HS-5 (cell line): ENCODE data around the gene ZNF679.
"Not testable (repeated sequence)": the region's sequence is repeated elsewhere in the genome, so short reads cannot be mapped to it uniquely, and the experiment has no call there.

ENCODE experiments used
- DNase-seq: peaks from one replicate; pipeline ENCODE4 v3.0.0-alpha.2; 2012; ENCODE audit warnings: low read depth

ZNF679 gene

GRCh38 chr7:64228174-64228573 is at the start of gene ZNF679:
TSS of gene ZNF679 (plus strand) at chr7:64228474. CDS start at chr7:64249118, 20,644 bp downstream.
- not testable (repeated sequence) for DNase-seq

- DNase-seq = no peak
Measured at GRCh38 chr7:64180989-64181388, 47.3 kb upstream of the ZNF679 start.

- no peak for DNase-seq
Measured at GRCh38 chr7:64181586-64181985, 46.7 kb upstream of the ZNF679 start.

GRCh38 chr7:64182036-64182790 is 46.1 kb upstream of the ZNF679 start:
- DNase-seq = no peak

DNA sequence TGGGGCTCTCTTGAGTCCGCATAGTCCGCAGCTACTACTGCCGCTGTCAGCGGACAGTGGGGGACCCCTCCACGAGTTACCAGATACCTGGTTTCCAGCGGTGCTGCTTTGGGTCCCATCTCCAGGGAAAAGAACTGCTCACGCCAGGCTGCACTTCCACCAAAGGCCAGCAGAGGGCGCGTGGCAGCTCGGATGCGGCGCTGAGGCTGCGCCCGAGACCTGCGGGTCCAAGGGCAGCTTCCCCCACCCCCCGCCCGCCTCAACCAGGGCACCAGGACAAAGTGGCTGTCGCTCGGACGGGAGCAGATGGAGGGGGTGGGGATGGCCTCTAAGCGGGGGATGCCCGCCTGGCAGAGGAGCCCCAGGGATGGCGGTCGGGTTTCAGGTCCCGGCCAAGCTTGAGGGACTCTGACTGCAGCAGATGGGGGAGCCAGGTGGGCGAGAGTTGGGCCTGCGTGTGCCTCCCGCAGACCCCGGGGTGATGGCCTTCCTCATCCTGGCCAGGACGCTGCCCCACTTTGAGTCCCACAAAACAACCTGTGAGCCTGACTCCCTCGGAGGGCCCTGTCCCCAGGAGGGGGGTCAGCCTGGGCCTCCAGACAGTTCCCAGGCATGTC is 45.0 kb upstream of the ZNF679 start:
- no peak for DNase-seq

DNA sequence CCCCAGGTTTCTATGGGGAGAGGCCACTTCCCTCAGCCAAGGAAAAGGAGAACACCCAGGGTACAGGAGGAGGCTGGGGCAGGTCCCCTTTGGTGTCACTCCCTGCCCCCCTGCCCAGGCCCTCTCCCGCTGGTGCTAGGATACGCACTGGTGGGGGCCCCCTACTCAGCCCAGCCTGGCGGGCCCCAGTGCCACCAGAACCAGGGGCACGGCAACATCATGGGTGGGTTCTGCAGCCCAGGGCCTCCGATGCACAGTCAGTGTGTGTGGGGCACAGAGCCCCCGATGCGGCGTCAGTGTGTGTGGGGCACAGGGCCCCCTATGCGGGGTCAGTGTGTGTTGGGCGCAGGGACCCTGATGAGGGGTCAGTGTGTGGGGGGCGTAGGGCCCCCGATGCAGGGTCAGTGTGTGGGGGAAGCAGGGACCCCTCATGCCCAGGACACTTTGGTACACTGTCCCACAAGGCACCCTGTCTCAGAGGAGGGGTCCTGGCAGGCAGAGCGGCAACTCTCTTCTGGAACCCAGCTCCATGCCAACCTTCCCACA is 44.4 kb upstream of the ZNF679 start:
- DNase-seq = no peak

DNA sequence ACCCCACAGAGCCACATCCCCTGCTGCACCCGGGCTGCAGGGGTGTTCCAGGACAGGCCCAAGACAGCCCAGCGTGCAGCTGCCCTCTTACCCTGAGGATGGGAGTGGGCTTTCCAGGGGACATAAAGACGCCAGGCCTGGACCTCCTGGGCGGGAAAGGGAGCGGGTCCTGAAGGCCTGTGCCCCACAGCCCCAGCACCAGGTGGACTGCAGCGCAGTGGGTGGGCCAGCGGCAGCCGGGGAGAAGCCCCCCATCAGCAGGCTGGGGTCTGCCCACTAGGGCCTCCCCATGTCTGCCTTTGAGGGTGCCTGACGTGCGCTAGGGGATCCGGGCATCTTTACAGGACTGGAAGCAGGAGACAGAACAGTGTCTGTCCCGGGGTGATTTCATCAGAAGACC is 43.9 kb upstream of the ZNF679 start:
- DNase-seq = no peak

DNA sequence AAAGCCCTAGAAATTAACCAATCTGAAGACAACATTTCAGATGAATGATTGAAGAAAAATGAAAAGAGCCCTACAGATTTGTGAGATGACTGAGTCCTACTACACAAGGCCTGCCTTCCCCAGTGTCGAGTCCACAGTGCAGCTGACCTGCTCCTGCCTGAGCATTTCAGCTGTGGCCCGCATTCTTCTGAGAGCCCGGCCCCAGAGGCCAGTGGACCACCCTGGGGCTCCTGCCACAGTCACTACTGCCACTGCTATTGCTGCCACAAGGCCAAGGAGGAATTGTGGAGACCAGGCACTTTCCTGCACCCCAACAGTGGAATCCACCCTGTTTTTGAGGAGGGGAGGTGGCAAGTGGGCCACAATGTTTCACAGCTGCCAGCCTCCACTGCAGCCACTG is 40.9 kb upstream of the ZNF679 start:
- no peak for DNase-seq

- no peak for DNase-seq
Measured at GRCh38 chr7:64192148-64192704, 36.0 kb upstream of the ZNF679 start.

DNA sequence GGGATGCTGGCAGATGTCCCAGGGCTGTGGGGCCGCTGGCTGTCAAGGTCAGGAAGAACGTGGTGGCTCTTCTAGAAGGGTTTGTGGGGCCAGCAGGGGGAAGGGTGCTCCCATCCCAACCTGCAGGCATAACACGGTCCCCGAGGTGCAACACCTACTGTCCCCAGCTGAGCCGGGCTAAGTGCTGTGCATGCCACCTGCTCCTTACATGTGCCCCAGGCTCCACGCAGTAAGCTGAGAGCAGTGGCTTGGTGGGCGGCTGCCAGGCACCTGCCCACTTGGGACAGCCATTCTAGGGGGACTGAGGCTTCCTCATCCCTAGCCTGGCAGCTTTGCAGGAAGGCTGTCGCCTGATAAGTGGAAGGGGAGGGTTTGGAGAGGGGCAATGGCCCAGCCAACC is 35.5 kb upstream of the ZNF679 start:
- DNase-seq = no peak

DNA sequence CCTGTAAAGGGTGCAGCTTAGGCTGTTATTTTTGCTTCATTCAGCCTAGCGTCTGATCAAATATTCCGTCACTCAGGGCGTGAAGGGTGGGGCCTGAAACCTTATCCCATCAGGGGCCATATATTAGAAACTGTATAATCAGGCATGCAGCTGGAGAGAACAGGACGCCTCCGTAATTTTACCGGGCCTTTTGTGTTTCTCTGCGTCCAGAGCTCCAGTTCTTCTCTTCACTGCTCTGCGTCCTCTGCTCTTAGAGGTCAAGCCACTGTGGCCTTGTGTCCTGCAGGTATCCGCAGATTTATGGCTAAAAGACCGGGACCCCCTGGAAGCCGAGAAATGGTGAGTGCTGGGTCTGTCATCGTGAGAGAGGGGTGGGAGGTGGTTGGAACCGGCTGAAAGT is 21.4 kb upstream of the ZNF679 start, which contains the start of gene ZNF735:
ZNF735 (plus strand) TSS at position 301 of the 400 bp plus-strand sequence; CDS start at position 301, 0 bp downstream.
- no peak for DNase-seq

GRCh38 chr7:64219710-64220298 is 8.5 kb upstream of the ZNF679 start:
- DNase-seq = not testable (repeated sequence)

DNA sequence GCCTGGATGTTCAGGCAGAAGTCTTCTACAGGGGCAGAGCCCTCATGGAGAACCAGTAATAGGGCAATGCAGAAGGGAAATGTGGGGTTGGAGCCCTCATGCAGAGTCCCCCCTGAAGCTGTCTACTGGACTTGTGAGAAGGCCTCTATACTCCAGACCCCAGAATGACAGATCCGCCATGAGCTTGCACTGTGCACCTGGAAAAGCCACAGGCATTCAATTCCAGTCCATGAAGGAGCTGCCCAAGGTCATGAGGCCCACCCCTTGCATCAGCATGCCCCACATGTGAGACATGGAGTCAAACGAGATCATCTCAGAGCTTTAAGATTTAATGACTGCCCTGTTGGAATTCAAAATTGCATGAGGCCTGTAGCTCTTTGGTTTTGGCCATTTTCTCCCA is 4.9 kb upstream of the ZNF679 start:
- DNase-seq = no peak

GRCh38 chr7:64266341-64266919 is 38.2 kb downstream of the ZNF679 start:
- no peak for DNase-seq

- DNase-seq = no peak
Measured at GRCh38 chr7:64277630-64278029, 49.4 kb downstream of the ZNF679 start.

DNA sequence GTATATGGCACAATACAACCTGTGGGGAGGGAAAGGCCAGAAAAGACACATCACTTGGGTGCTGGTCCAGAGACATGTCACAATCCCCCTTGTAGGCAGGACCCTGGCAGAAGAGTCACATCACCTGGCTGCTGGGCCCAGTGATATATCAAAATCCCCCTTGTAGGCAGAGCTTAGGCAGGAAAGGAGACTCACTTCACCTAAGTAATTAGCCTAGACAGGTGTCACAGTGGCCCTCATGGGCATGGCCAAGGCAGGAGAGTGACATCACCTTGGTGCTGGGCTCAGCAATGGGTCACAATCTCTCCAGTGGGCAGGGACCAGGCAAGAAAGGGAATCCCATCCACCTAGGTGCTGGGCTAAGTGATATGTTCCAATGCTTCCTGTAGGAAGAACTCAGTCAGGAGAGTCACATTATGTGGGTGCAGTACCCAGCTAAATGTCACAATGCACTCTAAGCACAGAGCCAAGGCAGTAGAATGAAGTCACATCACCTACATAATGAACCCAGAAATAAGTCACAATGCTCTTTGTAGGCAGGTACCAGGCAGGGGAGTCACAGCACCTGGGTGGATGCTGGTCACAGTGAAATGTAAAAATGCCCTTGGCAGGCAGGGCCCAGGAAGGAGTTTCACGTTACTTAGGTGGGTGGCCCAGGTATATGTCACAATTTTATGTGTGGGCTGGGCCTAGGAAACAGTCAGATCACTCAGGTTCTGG is 66.6 kb downstream of the ZNF679 start:
- no peak for DNase-seq

DNA sequence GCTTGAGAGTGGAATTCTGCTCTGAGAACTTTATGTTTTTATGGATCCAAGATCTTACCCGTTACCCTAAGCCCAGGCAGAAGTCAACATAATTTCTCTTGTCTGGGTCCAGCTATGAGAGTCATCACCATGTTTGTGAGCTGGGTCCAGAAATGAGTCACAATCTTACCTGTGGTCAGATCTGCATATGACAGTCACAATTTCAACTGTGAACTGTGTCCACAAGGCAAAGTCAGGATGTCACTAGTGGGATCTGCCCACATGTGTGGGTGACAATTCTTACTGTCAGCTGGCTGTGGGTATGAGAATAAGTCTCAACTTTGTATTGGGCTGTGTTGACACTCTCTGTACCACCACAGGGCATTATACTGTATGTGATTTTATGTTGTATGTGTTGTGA is 69.1 kb downstream of the ZNF679 start:
- DNase-seq = not testable (repeated sequence)

GRCh38 chr7:64300641-64301405 is 72.5 kb downstream of the ZNF679 start:
- DNase-seq = no peak

- no peak for DNase-seq
Measured at GRCh38 chr7:64307254-64308015, 79.2 kb downstream of the ZNF679 start.

- no peak for DNase-seq
Measured at GRCh38 chr7:64308016-64308270, 79.7 kb downstream of the ZNF679 start.
